IPS DF 6.9 (cell line): ENCODE data around the gene SMAD9.
A peak's percentile ranks its signal among the peaks of the same experiment; 100 is the strongest.

ENCODE experiments used
- DNase-seq: peaks from one replicate; pipeline ENCODE4 v3.0.0-alpha.2; 2013; ENCODE audit warnings: low read depth, low spot score
- H3K27ac ChIP-seq: one replicate; pipeline ENCODE4 v1.5.1; 2013; ENCODE audit warnings: low read length, control low read depth
- H3K27me3 ChIP-seq: 2 replicates; pipeline ENCODE4 v1.6.1; 2013; ENCODE audit warnings: mild to moderate bottlenecking, low read length; ENCODE audit not compliant: control insufficient read depth, insufficient read depth
- H3K36me3 ChIP-seq: 2 replicates; pipeline ENCODE4 v1.6.1; 2013; ENCODE audit warnings: low read length; ENCODE audit not compliant: control insufficient read depth, insufficient read depth
- H3K4me1 ChIP-seq: 2 replicates; pipeline ENCODE4 v1.6.1; 2013; ENCODE audit warnings: low read length; ENCODE audit not compliant: control insufficient read depth, insufficient read depth
- H3K4me3 ChIP-seq: 2 replicates; pipeline ENCODE4 v1.5.1; 2013; ENCODE audit warnings: mild to moderate bottlenecking, low read length
- H3K9me3 ChIP-seq: 2 replicates; pipeline ENCODE4 v1.6.1; 2013; ENCODE audit warnings: low read length, inconsistent platforms; ENCODE audit not compliant: control insufficient read depth, insufficient read depth
- WGBS: extraction: QIAGEN DNeasy Blood & Tissue Kit; methylation state at CpG from one replicate; pipeline ENCODE4 v1.1.7; 2013; ENCODE audit warnings: mixed read lengths, missing lambda C conversion rate; ENCODE audit not compliant: insufficient read length, insufficient coverage; 5-methylcytosine and 5-hydroxymethylcytosine counted together

Gene SMAD9

GRCh38 chr13:36921631-36922301, 1.7 kb upstream of the SMAD9 start:
- Histone ChIP-seq H3K36me3 (no peaks in the 10 kb centered on the region), H3K4me1 (no peaks in the 10 kb centered on the region), H3K9me3 (no peaks in the 10 kb centered on the region), H3K4me3 (no peak overlapping the region), H3K27ac (no peak overlapping the region), H3K27me3 (peaks cover 2% of the 10 kb centered on the region; the same call in 1 of the 2 replicates)
- no peak for DNase-seq
- WGBS, result no CpG with 5 or more reads among the region's 10 CpGs

- WGBS, result no CpG with 5 or more reads among the region's 9 CpGs
- H3K4me3 ChIP-seq, result peak overlapping the region; percentile 81; the same call in 1 of the 2 replicates
Measured at GRCh38 chr13:36920616-36921185, 663 bp upstream of the SMAD9 start.

GRCh38 chr13:36919171-36919832, 736 bp downstream of the SMAD9 start:
- peaks cover 2% of the 10 kb centered on the region; the same call in 1 of the 2 replicates for H3K27me3 ChIP-seq
- peak overlapping the region; percentile 81; the same call in 1 of the 2 replicates for H3K4me3 ChIP-seq
- H3K9me3 ChIP-seq, result no peaks in the 10 kb centered on the region
- WGBS, result no CpG with 5 or more reads among the region's 51 CpGs
- DNase-seq, result no peak
- H3K36me3 ChIP-seq, result no peaks in the 10 kb centered on the region
- no peak overlapping the region for H3K27ac ChIP-seq
- H3K4me1 ChIP-seq, result no peaks in the 10 kb centered on the region

More at GRCh38 chr13:36920616-36921185, 663 bp upstream of the SMAD9 start:
- H3K27ac ChIP-seq, result no peak overlapping the region
- no peaks in the 10 kb centered on the region for H3K9me3 ChIP-seq
- no peak for DNase-seq
- no peaks in the 10 kb centered on the region for H3K36me3 ChIP-seq
- no peaks in the 10 kb centered on the region for H3K4me1 ChIP-seq
- peaks cover 2% of the 10 kb centered on the region; the same call in 1 of the 2 replicates for H3K27me3 ChIP-seq

GRCh38 chr13:36918246-36919131, 1.5 kb downstream of the SMAD9 start:
- Histone ChIP-seq H3K4me3 (peak overlapping the region; percentile 81; the same call in 1 of the 2 replicates), H3K9me3 (no peaks in the 10 kb centered on the region), H3K4me1 (no peaks in the 10 kb centered on the region), H3K27me3 (peaks cover 2% of the 10 kb centered on the region; the same call in 1 of the 2 replicates), H3K27ac (no peak overlapping the region), H3K36me3 (no peaks in the 10 kb centered on the region)
- no peak for DNase-seq
- WGBS, result no CpG with 5 or more reads among the region's 12 CpGs

GRCh38 chr13:36917311-36917710, 2.7 kb downstream of the SMAD9 start:
- Histone ChIP-seq H3K9me3 (no peaks in the 10 kb centered on the region), H3K4me3 (no peak overlapping the region), H3K27me3 (peaks cover 2% of the 10 kb centered on the region; the same call in 1 of the 2 replicates), H3K4me1 (no peaks in the 10 kb centered on the region), H3K27ac (no peak overlapping the region), H3K36me3 (no peaks in the 10 kb centered on the region)
- no CpG with 5 or more reads among the region's 3 CpGs for WGBS
- DNase-seq, result no peak

- Histone ChIP-seq H3K36me3 (no peaks in the 10 kb centered on the region), H3K4me3 (no peak overlapping the region), H3K9me3 (no peaks in the 10 kb centered on the region), H3K27ac (no peak overlapping the region), H3K4me1 (no peaks in the 10 kb centered on the region), H3K27me3 (peaks cover 2% of the 10 kb centered on the region; the same call in 1 of the 2 replicates)
- no peak for DNase-seq
- no CpG with 5 or more reads among the region's 6 CpGs for WGBS
Measured at GRCh38 chr13:36915896-36916640, 4.0 kb downstream of the SMAD9 start.

GRCh38 chr13:36915106-36915505, 4.9 kb downstream of the SMAD9 start:
- no peaks in the 10 kb centered on the region for H3K36me3 ChIP-seq
- no peak overlapping the region for H3K4me3 ChIP-seq
- H3K27me3 ChIP-seq, result peaks cover 2% of the 10 kb centered on the region; the same call in 1 of the 2 replicates
- no peaks in the 10 kb centered on the region for H3K4me1 ChIP-seq
- H3K9me3 ChIP-seq, result no peaks in the 10 kb centered on the region
- no peak for DNase-seq
- no CpG with 5 or more reads among the region's 5 CpGs for WGBS
- H3K27ac ChIP-seq, result no peak overlapping the region

- Histone ChIP-seq H3K36me3 (no peaks in the 10 kb centered on the region), H3K9me3 (no peaks in the 10 kb centered on the region), H3K4me3 (no peak overlapping the region), H3K27me3 (peaks cover 2% of the 10 kb centered on the region; the same call in 1 of the 2 replicates), H3K4me1 (no peaks in the 10 kb centered on the region), H3K27ac (no peak overlapping the region)
- no peak for DNase-seq
- WGBS, result no CpG with 5 or more reads among the region's 4 CpGs
Measured at GRCh38 chr13:36914648-36915047, 5.4 kb downstream of the SMAD9 start.

- DNase-seq, result no peak
- H3K27ac ChIP-seq, result no peak overlapping the region
- no peaks in the 10 kb centered on the region for H3K36me3 ChIP-seq
- H3K4me1 ChIP-seq, result no peaks in the 10 kb centered on the region
- H3K27me3 ChIP-seq, result peaks cover 2% of the 10 kb centered on the region; the same call in 1 of the 2 replicates
- H3K9me3 ChIP-seq, result no peaks in the 10 kb centered on the region
- no peak overlapping the region for H3K4me3 ChIP-seq
Measured at GRCh38 chr13:36913463-36913862, 6.6 kb downstream of the SMAD9 start.
